Nephron progenitor cell (in vitro differentiated cells): ENCODE data around the gene ELF1.
"Not testable (repeated sequence)": the region's sequence is repeated elsewhere in the genome, so short reads cannot be mapped to it uniquely, and the experiment has no call there.

ENCODE experiments used
- DNase-seq: peaks from one replicate; pipeline ENCODE4 v3.0.0; 2021
- H3K27ac Mint-ChIP-seq: 2 replicates; pipeline ENCODE4 v1.8.0; 2021; ENCODE audit warnings: mild to moderate bottlenecking, moderate library complexity, mixed read lengths
- H3K27me3 Mint-ChIP-seq: 2 replicates; pipeline ENCODE4 v1.8.0; 2021; ENCODE audit warnings: mild to moderate bottlenecking, low read depth, mixed read lengths; ENCODE audit not compliant: poor library complexity
- H3K36me3 Mint-ChIP-seq: 2 replicates; pipeline ENCODE4 v1.8.0; 2021; ENCODE audit warnings: low read depth, mixed read lengths
- H3K4me1 Mint-ChIP-seq: 2 replicates; pipeline ENCODE4 v1.8.0; 2021; ENCODE audit warnings: mixed read lengths
- H3K4me3 Mint-ChIP-seq: 2 replicates; pipeline ENCODE4 v1.8.0; 2021; ENCODE audit warnings: mild to moderate bottlenecking, moderate library complexity, mixed read lengths
- H3K9me3 Mint-ChIP-seq: 2 replicates; pipeline ENCODE4 v1.8.0; 2021; ENCODE audit warnings: mild to moderate bottlenecking, moderate library complexity, mixed read lengths
- CTCF ChIP-seq: fragments of 200-600 bp; sonication (generic); IDR thresholded peaks from 2 replicates; pipeline ENCODE4 v1.5.0; 2021; ENCODE audit warnings: antibody characterized with exemption

Gene ELF1

GRCh38 chr13:40927929-40928328 is 91.2 kb downstream of the ELF1 start:
- H3K27me3 Mint-ChIP-seq = no peaks in the 10 kb centered on the region
- no peaks in the 10 kb centered on the region for H3K4me1 Mint-ChIP-seq
- no peaks in the 10 kb centered on the region for H3K9me3 Mint-ChIP-seq
- H3K27ac Mint-ChIP-seq = peak overlapping the region; percentile 57
- no peak for TF ChIP-seq CTCF
- H3K36me3 Mint-ChIP-seq = peaks cover 15% of the 10 kb centered on the region
- DNase-seq = no peak
- no peak overlapping the region for H3K4me3 Mint-ChIP-seq

GRCh38 chr13:40923867-40924266 is 95.2 kb downstream of the ELF1 start:
- no peak for DNase-seq
- no peak overlapping the region for H3K27ac Mint-ChIP-seq
- peaks cover 12% of the 10 kb centered on the region for H3K4me1 Mint-ChIP-seq
- no peak overlapping the region for H3K4me3 Mint-ChIP-seq
- no peaks in the 10 kb centered on the region for H3K36me3 Mint-ChIP-seq
- H3K9me3 Mint-ChIP-seq = no peaks in the 10 kb centered on the region
- peaks cover 3% of the 10 kb centered on the region for H3K27me3 Mint-ChIP-seq
- no peak for TF ChIP-seq CTCF

- peaks cover 12% of the 10 kb centered on the region for H3K4me1 Mint-ChIP-seq
- DNase-seq = peak; percentile 13
- H3K4me3 Mint-ChIP-seq = peak overlapping the region; percentile 68
- H3K27ac Mint-ChIP-seq = no peak overlapping the region
- no peaks in the 10 kb centered on the region for H3K36me3 Mint-ChIP-seq
- no peak for TF ChIP-seq CTCF
- peaks cover 3% of the 10 kb centered on the region for H3K27me3 Mint-ChIP-seq
- H3K9me3 Mint-ChIP-seq = no peaks in the 10 kb centered on the region
Measured at GRCh38 chr13:40922437-40923040, 96.6 kb downstream of the ELF1 start.

- no peaks in the 10 kb centered on the region for H3K9me3 Mint-ChIP-seq
- no peak for TF ChIP-seq CTCF
Measured at GRCh38 chr13:40920826-40921225, 98.3 kb downstream of the ELF1 start.

GRCh38 chr13:40919901-40920300 is 99.2 kb downstream of the ELF1 start:
- peaks cover 12% of the 10 kb centered on the region for H3K4me1 Mint-ChIP-seq
- H3K36me3 Mint-ChIP-seq, H3K27ac Mint-ChIP-seq, H3K27me3 Mint-ChIP-seq, H3K4me3 Mint-ChIP-seq, DNase-seq, H3K9me3 Mint-ChIP-seq: not testable (repeated sequence)

More at GRCh38 chr13:40920826-40921225, 98.3 kb downstream of the ELF1 start:
- Mint-ChIP-seq H3K27me3 (peaks cover 5% of the 10 kb centered on the region), H3K36me3 (no peaks in the 10 kb centered on the region), H3K27ac (peak overlapping the region; percentile 90), H3K4me3 (peak overlapping the region; percentile 91), H3K4me1 (peaks cover 12% of the 10 kb centered on the region)
- DNase-seq = no peak

- DNase-seq = no peak
- Mint-ChIP-seq H3K27ac (no peak overlapping the region), H3K4me3 (no peak overlapping the region), H3K4me1 (peaks cover 12% of the 10 kb centered on the region), H3K9me3 (no peaks in the 10 kb centered on the region), H3K36me3 (no peaks in the 10 kb centered on the region), H3K27me3 (peaks cover 3% of the 10 kb centered on the region)
- no peak for TF ChIP-seq CTCF
Measured at GRCh38 chr13:40916207-40916998, 102.7 kb downstream of the ELF1 start.

- not testable (repeated sequence) for H3K27ac Mint-ChIP-seq, H3K36me3 Mint-ChIP-seq, H3K27me3 Mint-ChIP-seq, H3K4me1 Mint-ChIP-seq, DNase-seq, H3K9me3 Mint-ChIP-seq, H3K4me3 Mint-ChIP-seq
Measured at GRCh38 chr13:40914863-40915262, 104.3 kb downstream of the ELF1 start.
